AG04450 (cell line): Measurements from ENCODE around the gene GORAB. TPM values are rescaled to one million over a fixed set of nuclear protein-coding genes. Genes with fewer than 3 reads are reported as not detected.

Experiments used
- CTCF ChIA-PET: fragments of 300-600, 350-600 bp; formaldehyde crosslinking; extraction: SDS; loops from one replicate; lab custom pipeline; 2022; ENCODE audit warnings: antibody characterized with exemption, inconsistent platforms; lab: Charles Lee
- POLR2A ChIA-PET: fragments of 350-600 bp; formaldehyde crosslinking; extraction: SDS; loops from one replicate; lab custom pipeline; 2021; ENCODE audit warnings: antibody characterized with exemption, inconsistent platforms; lab: Yijun Ruan, JAX
- DNase-seq: peaks from one replicate; pipeline ENCODE4 v3.0.0-alpha.2; 2011; ENCODE audit warnings: low read depth, low spot score
- H3K27ac ChIP-seq: one replicate; pipeline ENCODE4 v1.5.1; 2012; ENCODE audit warnings: low read depth, low read length, control low read depth
- H3K27me3 ChIP-seq: one replicate; pipeline ENCODE4 v1.6.0; 2012; ENCODE audit warnings: low read length; ENCODE audit not compliant: control insufficient read depth, insufficient read depth
- H3K4me3 ChIP-seq: 2 replicates; pipeline ENCODE4 v1.5.1; 2011; ENCODE audit warnings: mild to moderate bottlenecking, low read depth, low read length, control low read depth
- H3K9me3 ChIP-seq: 2 replicates; pipeline ENCODE4 v1.5.1; 2012; ENCODE audit warnings: low read length; ENCODE audit not compliant: control insufficient read depth, insufficient read depth
- polyA plus RNA-seq: library from polyadenylated mRNA; depleted of rRNA; stranded (reverse); fragments of >200 nt; gene quantifications from 2 replicates; pipeline ENCODE4 v1.2.3, GENCODE V29; 2011
- TF ChIP-seq, protein P1 (sequence below): IDR thresholded peaks from 2 replicates; pipeline ENCODE4 v1.5.1; 2011; ENCODE audit warnings: low read depth, low read length, control low read depth, inconsistent platforms

Gene GORAB
- polyA plus RNA-seq, 1 experiment: 23.5 TPM

DNA sequence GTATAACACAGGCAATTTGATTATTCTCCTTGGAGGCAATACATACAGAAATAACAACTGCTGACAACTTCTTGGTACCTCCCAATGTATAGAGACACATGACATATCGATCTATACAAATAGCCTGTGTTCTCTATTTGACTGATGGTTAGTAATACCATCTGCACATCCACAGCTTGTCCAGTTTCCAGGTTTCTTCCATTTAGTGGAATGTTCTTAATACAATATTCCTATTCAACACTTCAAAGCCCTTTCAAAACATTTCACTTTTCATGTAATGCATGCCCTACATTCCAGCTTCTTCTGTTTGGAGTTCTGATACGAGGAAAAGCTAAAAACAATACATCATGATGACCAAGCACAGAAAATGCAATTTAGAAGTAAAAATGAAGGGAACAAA lies 37.0 kb upstream of the GORAB start:
- Histone ChIP-seq H3K27ac (no peak overlapping the region), H3K9me3 (no peaks in the 10 kb centered on the region), H3K27me3 (no peaks in the 10 kb centered on the region), H3K4me3 (no peak overlapping the region)
- TF ChIP-seq, protein P1, sequence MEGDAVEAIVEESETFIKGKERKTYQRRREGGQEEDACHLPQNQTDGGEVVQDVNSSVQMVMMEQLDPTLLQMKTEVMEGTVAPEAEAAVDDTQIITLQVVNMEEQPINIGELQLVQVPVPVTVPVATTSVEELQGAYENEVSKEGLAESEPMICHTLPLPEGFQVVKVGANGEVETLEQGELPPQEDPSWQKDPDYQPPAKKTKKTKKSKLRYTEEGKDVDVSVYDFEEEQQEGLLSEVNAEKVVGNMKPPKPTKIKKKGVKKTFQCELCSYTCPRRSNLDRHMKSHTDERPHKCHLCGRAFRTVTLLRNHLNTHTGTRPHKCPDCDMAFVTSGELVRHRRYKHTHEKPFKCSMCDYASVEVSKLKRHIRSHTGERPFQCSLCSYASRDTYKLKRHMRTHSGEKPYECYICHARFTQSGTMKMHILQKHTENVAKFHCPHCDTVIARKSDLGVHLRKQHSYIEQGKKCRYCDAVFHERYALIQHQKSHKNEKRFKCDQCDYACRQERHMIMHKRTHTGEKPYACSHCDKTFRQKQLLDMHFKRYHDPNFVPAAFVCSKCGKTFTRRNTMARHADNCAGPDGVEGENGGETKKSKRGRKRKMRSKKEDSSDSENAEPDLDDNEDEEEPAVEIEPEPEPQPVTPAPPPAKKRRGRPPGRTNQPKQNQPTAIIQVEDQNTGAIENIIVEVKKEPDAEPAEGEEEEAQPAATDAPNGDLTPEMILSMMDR: no peak
- CTCF ChIA-PET: interaction anchor here (0.8 kb wide), 1 partner anchor 194 kb away, joined by 4 read pairs; no protein-coding TSS in a partner anchor
- DNase-seq: no peak
- POLR2A ChIA-PET: no interaction called here

DNA sequence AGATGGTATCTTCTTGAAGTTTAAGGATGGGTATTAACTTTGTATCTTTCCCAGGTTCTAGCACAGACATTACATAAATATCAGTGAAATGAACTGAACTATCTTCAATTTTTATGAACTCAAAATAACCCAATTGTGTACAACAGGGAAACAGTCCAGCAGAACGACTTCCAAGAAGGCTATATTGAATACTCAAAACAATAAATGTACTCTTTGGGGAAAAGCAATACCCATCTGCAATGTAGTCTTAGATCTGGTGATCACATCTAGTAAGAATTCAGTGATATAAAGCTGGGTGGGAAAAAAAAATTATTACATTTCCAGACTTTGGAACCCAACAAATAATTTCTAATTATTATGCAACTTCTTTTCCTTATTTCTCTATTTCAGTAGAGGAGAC lies 33.1 kb upstream of the GORAB start:
- no peak overlapping the region for H3K4me3 ChIP-seq
- ChIA-PET POLR2A (no interaction called here), CTCF (no interaction called here)
- H3K27ac ChIP-seq: no peak overlapping the region
- no peaks in the 10 kb centered on the region for H3K27me3 ChIP-seq
- H3K9me3 ChIP-seq: no peaks in the 10 kb centered on the region
- DNase-seq: no peak
- TF ChIP-seq, protein P1: no peak

DNA sequence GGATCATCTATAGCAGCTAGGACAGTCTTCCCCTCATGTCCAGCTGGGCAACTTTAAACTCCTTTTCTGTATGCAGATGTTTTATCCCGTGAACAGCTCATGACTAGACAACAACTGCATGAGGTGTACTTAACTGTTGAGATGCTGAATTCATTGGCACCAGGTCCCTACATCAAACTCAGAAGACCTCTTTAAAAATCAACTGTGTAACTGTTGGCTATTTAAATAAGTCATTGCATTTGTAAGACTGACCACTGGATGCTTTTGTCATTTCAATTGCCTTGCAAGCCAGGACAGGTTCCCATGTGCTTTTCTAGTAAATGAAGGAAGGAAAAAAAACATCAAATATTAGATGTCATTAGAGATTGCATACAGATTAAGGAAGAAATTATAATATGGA lies 28.3 kb upstream of the GORAB start:
- no peaks in the 10 kb centered on the region for H3K27me3 ChIP-seq
- ChIA-PET POLR2A (no interaction called here), CTCF (interaction anchor here (1.4 kb wide), 1 partner anchor 574 kb away, joined by 3 read pairs; no protein-coding TSS in a partner anchor)
- no peak for DNase-seq
- H3K27ac ChIP-seq: no peak overlapping the region
- no peaks in the 10 kb centered on the region for H3K9me3 ChIP-seq
- H3K4me3 ChIP-seq: no peak overlapping the region
- TF ChIP-seq, protein P1: no peak

DNA sequence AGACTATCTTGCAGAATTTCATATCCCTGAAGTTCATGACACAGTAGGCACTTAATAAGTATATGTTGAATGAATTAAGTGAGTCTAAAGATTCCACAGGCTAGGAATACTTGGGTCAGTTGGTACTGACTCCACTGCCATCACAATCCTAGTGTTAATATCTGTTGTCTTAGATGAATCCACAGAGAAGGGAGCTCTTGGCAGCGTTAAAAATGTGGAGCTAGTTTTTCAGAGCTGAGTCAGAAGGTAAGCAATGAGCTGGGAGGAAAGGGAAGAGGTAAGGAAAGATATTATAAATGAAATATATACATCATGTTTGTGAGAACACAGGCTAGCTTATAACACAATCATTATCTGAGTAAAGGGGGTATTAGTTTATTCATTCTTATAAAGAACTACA lies 21.8 kb upstream of the GORAB start:
- no peak for DNase-seq
- CTCF ChIA-PET: interaction anchor here (0.5 kb wide), 1 partner anchor 54 kb away, joined by 5 read pairs; no protein-coding TSS in a partner anchor
- Histone ChIP-seq H3K4me3 (no peak overlapping the region), H3K9me3 (no peaks in the 10 kb centered on the region), H3K27ac (no peak overlapping the region), H3K27me3 (no peaks in the 10 kb centered on the region)
- TF ChIP-seq, protein P1: no peak
- POLR2A ChIA-PET: interaction anchor here (0.5 kb wide), 1 partner anchor 38 kb away, joined by 3 read pairs; no protein-coding TSS in a partner anchor

DNA sequence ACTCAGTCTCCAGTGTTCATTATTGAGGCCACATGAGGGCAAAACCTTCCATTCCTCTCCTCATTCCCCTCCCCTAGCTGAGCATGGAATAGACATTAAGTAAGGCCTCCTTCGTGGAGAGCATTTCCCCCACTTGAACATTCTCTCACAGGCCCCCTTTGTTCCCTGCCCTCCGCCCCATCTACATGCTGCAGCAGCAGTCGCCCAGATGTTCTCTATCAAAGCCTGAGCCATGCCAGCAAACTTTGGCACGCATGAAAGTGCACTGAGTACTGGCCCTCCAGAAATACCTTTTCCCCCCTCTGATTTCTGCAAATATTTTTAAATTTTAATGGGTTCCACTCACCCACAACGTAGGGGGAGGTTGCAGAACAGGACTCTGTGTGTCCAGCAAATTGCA lies 20.9 kb upstream of the GORAB start:
- POLR2A ChIA-PET: no interaction called here
- TF ChIP-seq, protein P1: no peak
- Histone ChIP-seq H3K27ac (no peak overlapping the region), H3K27me3 (no peaks in the 10 kb centered on the region), H3K4me3 (no peak overlapping the region), H3K9me3 (no peaks in the 10 kb centered on the region)
- DNase-seq: no peak
- CTCF ChIA-PET: no interaction called here
